Activated CD8-positive, alpha-beta memory T cell treated with anti-CD3 and anti-CD28 coated beads for 4 hours (primary cell): Measurements from ENCODE around the gene UQCRHL.

ENCODE experiments used
- DNase-seq, 2 donors: peaks; one replicate each; pipeline ENCODE4 v3.0.0-alpha.2; 2020; ENCODE audit warnings: low read depth in 2 of 2

UQCRHL gene

GRCh38 chr1:15758953-15759661, 48.3 kb downstream of the UQCRHL start:
- DNase-seq = no peak

- no peak for DNase-seq
Observed at GRCh38 chr1:15758343-15758931, 49.0 kb downstream of the UQCRHL start, which contains the start of gene FBLIM1. TSS of gene FBLIM1 (plus strand) at chr1:15758795. CDS start at chr1:15764984, 6,189 bp downstream.

GRCh38 chr1:15757575-15758342, 49.7 kb downstream of the UQCRHL start:
- no peak for DNase-seq
